Natural killer cell (primary cell): ENCODE data around the gene FRK. TPM values are rescaled to one million over a fixed set of nuclear protein-coding genes. Genes with fewer than 3 reads are reported as not detected.

Experiments used
- ATAC-seq, 3 donors: fragments of 150-1000 bp in 2 of 3; fragments of 200-7000 bp in 1 of 3; cut with Tn5 transposase; 1 replicate in 1 of 3; 2 replicates in 2 of 3; pipeline ENCODE4 v1.10.0; 2021; ENCODE audit warnings: mild to moderate bottlenecking in 2 of 3, moderate library complexity in 2 of 3
- DNase-seq, 2 donors: peaks; one replicate each; pipeline versions ENCODE4 v3.0.0 to v3.0.0-alpha.2; 2013 to 2021; ENCODE audit warnings: mixed read lengths in 1 of 2
- H3K27ac ChIP-seq: one replicate; pipeline ENCODE4 v1.5.1; 2013; ENCODE audit warnings: mild to moderate bottlenecking, low read length
- H3K27me3 ChIP-seq: one replicate; pipeline ENCODE4 v1.6.1; 2013; ENCODE audit warnings: low read length; ENCODE audit not compliant: control insufficient read depth, insufficient read depth
- H3K36me3 ChIP-seq: one replicate; pipeline ENCODE4 v1.6.1; 2013; ENCODE audit warnings: low read length; ENCODE audit not compliant: control insufficient read depth, insufficient read depth
- H3K4me1 ChIP-seq: one replicate; pipeline ENCODE4 v1.6.1; 2013; ENCODE audit warnings: low read length; ENCODE audit not compliant: control insufficient read depth, insufficient read depth
- H3K4me3 ChIP-seq: one replicate; pipeline ENCODE4 v1.5.1; 2013; ENCODE audit warnings: low read length
- H3K9me3 ChIP-seq: one replicate; pipeline ENCODE4 v1.6.1; 2013; ENCODE audit warnings: low read length; ENCODE audit not compliant: control insufficient read depth, insufficient read depth
- H3K27ac Mint-ChIP-seq, 2 donors: one replicate each; pipeline ENCODE4 v1.8.0; 2022; ENCODE audit warnings: mild to moderate bottlenecking in 2 of 2, mixed read lengths in 2 of 2, moderate library complexity in 1 of 2
- H3K27me3 Mint-ChIP-seq, 2 donors: one replicate each; pipeline ENCODE4 v1.8.0; 2022; ENCODE audit warnings: low read depth in 2 of 2, mixed read lengths in 2 of 2
- H3K36me3 Mint-ChIP-seq: one replicate; pipeline ENCODE4 v1.8.0; 2022; ENCODE audit warnings: mixed read lengths
- H3K4me1 Mint-ChIP-seq, 2 donors: one replicate each; pipeline ENCODE4 v1.8.0; 2022; ENCODE audit warnings: mixed read lengths in 2 of 2
- H3K4me3 Mint-ChIP-seq: one replicate; pipeline ENCODE4 v1.8.0; 2022; ENCODE audit warnings: mild to moderate bottlenecking, moderate library complexity, mixed read lengths
- H3K9me3 Mint-ChIP-seq, 2 donors: one replicate each; pipeline ENCODE4 v1.8.0; 2022; ENCODE audit warnings: mixed read lengths in 2 of 2
- CTCF ChIP-seq: fragments of 200-600 bp; IDR thresholded peaks from one replicate; pipeline ENCODE4 v1.8.0; 2022; ENCODE audit warnings: antibody characterized with exemption
- WGBS: methylation state at CpG from one replicate; pipeline ENCODE4 v1.1.7; 2013; ENCODE audit warnings: missing lambda C conversion rate; ENCODE audit not compliant: insufficient coverage; 5-methylcytosine and 5-hydroxymethylcytosine counted together
- intact Hi-C: fragments of 100-400 bp; cut with micrococcal nuclease; formaldehyde crosslinking; loops from one replicate; pipeline ENCODE4 v1.14.2; 2022
- total RNA-seq, 4 donors: library from RNA; stranded (reverse); fragments of 120-200 nt in 1 of 4; gene quantifications; one replicate each; pipeline versions ENCODE4 v1.2.3 to v1.2.4, GENCODE V29; 2013 to 2022

Gene FRK
- total RNA-seq, 3 donors from 2014 or later (not counting 1 experiment from before 2014, with no cell fraction given), result not detected

DNA sequence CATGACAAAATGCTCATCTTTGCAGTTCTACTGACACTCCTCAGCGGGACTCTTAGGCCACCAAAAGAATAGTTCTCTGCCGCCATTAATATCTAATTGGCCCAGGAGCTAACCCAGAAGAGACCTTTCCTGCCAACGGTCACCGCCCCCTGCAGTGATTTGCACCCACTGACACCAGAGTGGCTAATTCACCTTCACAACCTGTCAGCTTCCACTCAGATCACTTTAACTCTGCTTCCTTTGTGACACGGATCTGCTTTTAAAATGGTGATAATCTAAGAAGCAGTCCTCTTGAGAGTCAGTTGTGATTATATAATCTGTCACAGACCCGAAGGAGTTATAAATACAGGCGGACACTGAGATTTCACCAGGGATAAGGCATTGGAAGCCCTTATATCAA lies 172.8 kb downstream of the FRK start:
- ATAC-seq (no peak), DNase-seq (no peak)
- Mint-ChIP-seq H3K9me3 (no peaks in the 10 kb centered on the region), H3K27me3 (no peaks in the 10 kb centered on the region), H3K36me3 (no peaks in the 10 kb centered on the region), H3K27ac (no peak overlapping the region), H3K4me1 (no peaks in the 10 kb centered on the region), H3K4me3 (no peak overlapping the region)
- Histone ChIP-seq H3K4me1 (no peaks in the 10 kb centered on the region), H3K27ac (no peak overlapping the region), H3K27me3 (no peaks in the 10 kb centered on the region), H3K4me3 (no peak overlapping the region), H3K36me3 (no peaks in the 10 kb centered on the region), H3K9me3 (no peaks in the 10 kb centered on the region)
- 82% methylated on average over 7 of the region's 7 CpGs for WGBS
- TF ChIP-seq CTCF, result no peak
- intact Hi-C loops, result no loop called here

DNA sequence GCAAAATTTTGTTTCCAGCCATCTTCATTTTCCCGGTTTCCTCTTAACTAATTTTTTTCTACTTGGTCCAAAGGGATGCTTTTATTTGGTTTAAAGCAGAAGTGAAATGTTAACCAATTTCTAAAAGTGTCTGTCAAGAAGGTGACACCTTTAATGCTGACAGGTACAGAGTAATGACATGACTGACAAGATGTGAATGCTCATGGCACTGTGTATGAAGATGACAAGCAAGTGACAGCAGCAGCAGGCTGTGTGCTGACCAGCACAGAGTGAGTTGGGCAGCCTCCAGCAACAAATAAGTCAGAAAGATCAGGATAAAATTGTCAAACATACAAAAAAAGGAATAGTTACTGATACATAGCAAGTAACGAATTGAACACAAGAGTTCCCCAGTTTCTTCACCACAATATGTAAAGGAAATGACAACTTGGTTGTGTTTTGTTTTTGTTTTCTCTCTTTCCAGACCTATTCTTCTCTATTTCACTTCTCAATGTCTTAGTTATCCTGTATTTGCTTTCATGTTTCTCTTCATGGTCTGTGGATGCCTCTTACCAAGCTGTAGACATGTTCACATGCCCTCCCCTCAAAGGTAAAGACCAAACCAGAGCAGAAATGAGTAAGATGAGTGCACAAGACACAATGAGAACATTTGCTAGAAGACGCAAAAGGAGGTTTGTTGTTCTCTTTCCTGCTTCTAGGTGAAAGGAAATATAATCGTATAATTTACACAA lies 174.9 kb downstream of the FRK start:
- no peak for ATAC-seq
- H3K4me3 Mint-ChIP-seq, result no peak overlapping the region
- H3K4me1 ChIP-seq, result no peaks in the 10 kb centered on the region
- no peak for DNase-seq
- H3K4me3 ChIP-seq, result no peak overlapping the region
- no peaks in the 10 kb centered on the region for H3K4me1 Mint-ChIP-seq
- H3K27ac ChIP-seq, result no peak overlapping the region
- no peaks in the 10 kb centered on the region for H3K36me3 Mint-ChIP-seq
- no peaks in the 10 kb centered on the region for H3K36me3 ChIP-seq
- H3K9me3 Mint-ChIP-seq, result no peaks in the 10 kb centered on the region
- intact Hi-C loops, result no loop called here
- no peaks in the 10 kb centered on the region for H3K27me3 ChIP-seq
- TF ChIP-seq CTCF, result no peak
- H3K27me3 Mint-ChIP-seq, result no peaks in the 10 kb centered on the region
- H3K9me3 ChIP-seq, result no peaks in the 10 kb centered on the region
- H3K27ac Mint-ChIP-seq, result no peak overlapping the region
- WGBS, result 73% methylated on average over 2 of the region's 4 CpGs

DNA sequence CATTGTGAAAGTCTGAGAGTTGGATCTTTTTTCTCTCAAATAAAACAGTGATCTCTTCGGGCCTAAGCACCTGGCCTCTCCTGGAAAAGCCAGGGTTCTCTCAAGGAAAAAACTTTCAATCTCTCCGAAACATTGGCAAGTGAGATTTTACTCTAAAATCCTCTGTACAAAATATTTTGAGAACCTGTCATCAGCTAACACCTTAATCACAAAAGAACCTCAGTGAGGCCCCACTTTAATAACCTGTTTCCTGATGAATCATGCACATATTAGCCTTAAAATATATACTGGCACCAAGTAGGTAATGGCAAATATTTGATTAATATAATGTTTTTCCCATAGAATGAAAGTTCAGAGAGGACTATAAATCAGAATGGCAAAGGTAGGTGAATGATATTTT lies 177.9 kb downstream of the FRK start:
- no peak overlapping the region for H3K27ac Mint-ChIP-seq
- no peak overlapping the region for H3K4me3 Mint-ChIP-seq
- no peaks in the 10 kb centered on the region for H3K9me3 Mint-ChIP-seq
- intact Hi-C loops, result no loop called here
- Histone ChIP-seq H3K27me3 (no peaks in the 10 kb centered on the region), H3K9me3 (no peaks in the 10 kb centered on the region), H3K36me3 (no peaks in the 10 kb centered on the region), H3K4me3 (no peak overlapping the region), H3K27ac (no peak overlapping the region), H3K4me1 (no peaks in the 10 kb centered on the region)
- no peak for DNase-seq
- H3K4me1 Mint-ChIP-seq, result no peaks in the 10 kb centered on the region
- no peaks in the 10 kb centered on the region for H3K27me3 Mint-ChIP-seq
- TF ChIP-seq CTCF, result no peak
- WGBS, result 91% methylated on average over 2 of the region's 2 CpGs
- ATAC-seq, result no peak
- no peaks in the 10 kb centered on the region for H3K36me3 Mint-ChIP-seq

DNA sequence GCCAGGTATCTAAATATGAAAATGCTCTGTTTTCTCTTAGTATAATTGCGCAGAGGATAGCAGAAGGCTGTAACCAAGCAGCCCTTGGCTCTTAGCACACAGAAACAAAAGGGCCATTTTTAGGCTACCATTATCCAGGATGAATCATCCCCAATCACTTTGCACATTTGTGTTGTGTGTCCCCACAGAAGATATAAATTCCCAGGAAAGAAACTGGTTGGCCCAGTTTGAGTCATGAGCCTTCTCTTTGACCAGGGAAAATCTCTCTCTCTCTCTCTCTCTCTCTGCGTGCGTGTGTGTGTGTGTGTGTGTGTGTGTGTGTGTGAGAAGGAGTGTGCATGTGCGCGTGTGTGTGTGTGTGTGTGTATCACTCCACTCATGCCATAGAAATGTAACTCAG lies 178.5 kb downstream of the FRK start:
- ATAC-seq (no peak), DNase-seq (no peak)
- no peaks in the 10 kb centered on the region for H3K36me3 Mint-ChIP-seq
- intact Hi-C loops, result no loop called here
- H3K4me3 ChIP-seq, result no peak overlapping the region
- no peaks in the 10 kb centered on the region for H3K9me3 Mint-ChIP-seq
- H3K27ac ChIP-seq, result no peak overlapping the region
- no peaks in the 10 kb centered on the region for H3K36me3 ChIP-seq
- H3K27ac Mint-ChIP-seq, result no peak overlapping the region
- no peaks in the 10 kb centered on the region for H3K9me3 ChIP-seq
- no peaks in the 10 kb centered on the region for H3K4me1 Mint-ChIP-seq
- no peak for TF ChIP-seq CTCF
- WGBS, result 80% methylated on average over 3 of the region's 5 CpGs
- H3K4me1 ChIP-seq, result no peaks in the 10 kb centered on the region
- no peaks in the 10 kb centered on the region for H3K27me3 ChIP-seq
- H3K27me3 Mint-ChIP-seq, result no peaks in the 10 kb centered on the region
- no peak overlapping the region for H3K4me3 Mint-ChIP-seq
